Measurements from ENCODE around the gene POU2F1.

DNA sequence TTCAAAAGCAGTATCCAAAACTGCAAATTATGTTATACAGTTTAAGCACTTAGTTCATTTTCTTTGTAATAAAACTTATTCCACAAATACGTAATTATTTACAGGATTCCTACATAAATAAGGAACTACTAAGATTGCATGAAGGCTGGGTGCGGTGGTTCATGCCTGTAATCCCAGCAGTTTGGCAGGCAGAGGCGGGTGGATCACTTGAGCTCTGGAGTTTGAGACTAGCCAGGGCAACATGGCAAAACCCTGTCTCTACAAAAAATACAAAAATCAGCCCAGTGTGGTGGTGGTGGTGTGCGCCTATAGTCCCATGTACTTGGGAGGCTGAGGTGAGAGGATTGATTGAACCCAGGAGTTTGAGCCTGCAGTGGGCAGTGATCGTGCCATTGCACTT is 69.3 kb downstream of the POU2F1 start:
- TF ChIP-seq CTCF (IDR thresholded peaks at IDR 0.05 in 4 of 5, conservative IDR thresholded peaks at IDR 0.05 in 1 of 5) (no peak), POLR2A (IDR thresholded peaks at IDR 0.05) (no peak)
